ENCODE results near the gene LSP1. TPM values are rescaled to one million over a fixed set of nuclear protein-coding genes. Genes with fewer than 3 reads are reported as not detected.

The LSP1 gene
- total and polyA plus RNA-seq, 4 donors: 5.0 to 7.7 (median 5.7) TPM

DNA sequence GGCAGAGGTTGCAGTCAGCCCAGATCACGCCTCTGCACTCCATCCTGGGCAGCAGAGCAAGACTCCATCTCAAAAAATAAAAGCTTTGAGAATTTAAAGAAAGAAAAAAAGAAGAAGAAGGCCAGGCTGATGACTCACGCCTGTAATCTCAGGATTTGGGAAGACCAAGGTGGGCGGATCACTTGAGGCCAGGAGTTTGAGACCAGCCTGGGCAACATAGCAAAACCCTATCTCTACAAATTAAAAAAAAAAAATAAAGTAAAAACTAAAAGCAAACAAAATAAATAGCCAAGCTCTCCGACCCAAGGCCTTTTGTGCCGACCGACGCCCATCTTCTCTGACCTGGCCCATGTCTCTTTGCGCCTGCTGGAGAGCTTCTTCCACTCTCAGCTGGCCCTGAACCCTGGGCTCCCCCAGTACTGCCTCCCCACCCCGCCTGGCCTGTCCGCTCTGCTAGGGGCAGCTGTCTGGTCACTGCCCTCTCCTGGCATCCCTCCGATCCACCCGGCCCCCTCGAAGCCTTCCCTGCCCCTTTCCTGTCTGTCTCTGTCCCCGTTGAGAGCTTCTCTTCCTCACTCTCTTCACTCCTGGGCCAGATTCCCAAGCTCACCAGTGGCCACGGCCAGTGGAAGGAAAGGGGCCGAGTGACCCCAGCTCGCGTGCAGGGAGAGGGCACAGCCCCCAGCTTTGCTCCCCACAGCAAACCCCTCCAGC is 4.8 kb upstream of the LSP1 start:
- Histone ChIP-seq H3K4me1 (ENCODE audit: control insufficient read depth in 4 of 4, insufficient read depth in 4 of 4, low read length in 3 of 4) (peaks cover 0 to 7% (median 3%) of the 10 kb centered on the region in 4 donors), H3K9me3 (ENCODE audit: control insufficient read depth in 4 of 4, low read length in 3 of 4) (no peaks in the 10 kb centered on the region), H3K27me3 (ENCODE audit: control insufficient read depth in 4 of 4, insufficient read depth in 4 of 4, low read length in 3 of 4) (no peaks in the 10 kb centered on the region), H3K27ac (ENCODE audit: low read depth in 1 of 2, low read length in 2 of 2) (no peak overlapping the region), H3K9ac (ENCODE audit: low read depth in 1 of 2, low read length in 2 of 2) (no peak overlapping the region), H3K36me3 (ENCODE audit: control insufficient read depth in 4 of 4, insufficient read depth in 3 of 4, low read depth in 1 of 4, low read length in 3 of 4) (no peaks in the 10 kb centered on the region), H3K4me3 (ENCODE audit: low read depth in 1 of 3, low read length in 3 of 3) (no peak overlapping the region)
- no peak for TF ChIP-seq HNF4A (conservative IDR thresholded peaks at IDR 0.05)
- no peak for TF ChIP-seq EGR1 (IDR thresholded peaks at IDR 0.05; ENCODE audit: low read depth in 2 of 2)
- TF ChIP-seq SP1 (IDR thresholded peaks at IDR 0.05): no peak
- no peak for TF ChIP-seq RXRA (IDR thresholded peaks at IDR 0.05)
- TF ChIP-seq, protein P1, sequence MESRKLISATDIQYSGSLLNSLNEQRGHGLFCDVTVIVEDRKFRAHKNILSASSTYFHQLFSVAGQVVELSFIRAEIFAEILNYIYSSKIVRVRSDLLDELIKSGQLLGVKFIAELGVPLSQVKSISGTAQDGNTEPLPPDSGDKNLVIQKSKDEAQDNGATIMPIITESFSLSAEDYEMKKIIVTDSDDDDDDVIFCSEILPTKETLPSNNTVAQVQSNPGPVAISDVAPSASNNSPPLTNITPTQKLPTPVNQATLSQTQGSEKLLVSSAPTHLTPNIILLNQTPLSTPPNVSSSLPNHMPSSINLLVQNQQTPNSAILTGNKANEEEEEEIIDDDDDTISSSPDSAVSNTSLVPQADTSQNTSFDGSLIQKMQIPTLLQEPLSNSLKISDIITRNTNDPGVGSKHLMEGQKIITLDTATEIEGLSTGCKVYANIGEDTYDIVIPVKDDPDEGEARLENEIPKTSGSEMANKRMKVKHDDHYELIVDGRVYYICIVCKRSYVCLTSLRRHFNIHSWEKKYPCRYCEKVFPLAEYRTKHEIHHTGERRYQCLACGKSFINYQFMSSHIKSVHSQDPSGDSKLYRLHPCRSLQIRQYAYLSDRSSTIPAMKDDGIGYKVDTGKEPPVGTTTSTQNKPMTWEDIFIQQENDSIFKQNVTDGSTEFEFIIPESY (IDR thresholded peaks at IDR 0.05): no peak
- TF ChIP-seq, protein P2, sequence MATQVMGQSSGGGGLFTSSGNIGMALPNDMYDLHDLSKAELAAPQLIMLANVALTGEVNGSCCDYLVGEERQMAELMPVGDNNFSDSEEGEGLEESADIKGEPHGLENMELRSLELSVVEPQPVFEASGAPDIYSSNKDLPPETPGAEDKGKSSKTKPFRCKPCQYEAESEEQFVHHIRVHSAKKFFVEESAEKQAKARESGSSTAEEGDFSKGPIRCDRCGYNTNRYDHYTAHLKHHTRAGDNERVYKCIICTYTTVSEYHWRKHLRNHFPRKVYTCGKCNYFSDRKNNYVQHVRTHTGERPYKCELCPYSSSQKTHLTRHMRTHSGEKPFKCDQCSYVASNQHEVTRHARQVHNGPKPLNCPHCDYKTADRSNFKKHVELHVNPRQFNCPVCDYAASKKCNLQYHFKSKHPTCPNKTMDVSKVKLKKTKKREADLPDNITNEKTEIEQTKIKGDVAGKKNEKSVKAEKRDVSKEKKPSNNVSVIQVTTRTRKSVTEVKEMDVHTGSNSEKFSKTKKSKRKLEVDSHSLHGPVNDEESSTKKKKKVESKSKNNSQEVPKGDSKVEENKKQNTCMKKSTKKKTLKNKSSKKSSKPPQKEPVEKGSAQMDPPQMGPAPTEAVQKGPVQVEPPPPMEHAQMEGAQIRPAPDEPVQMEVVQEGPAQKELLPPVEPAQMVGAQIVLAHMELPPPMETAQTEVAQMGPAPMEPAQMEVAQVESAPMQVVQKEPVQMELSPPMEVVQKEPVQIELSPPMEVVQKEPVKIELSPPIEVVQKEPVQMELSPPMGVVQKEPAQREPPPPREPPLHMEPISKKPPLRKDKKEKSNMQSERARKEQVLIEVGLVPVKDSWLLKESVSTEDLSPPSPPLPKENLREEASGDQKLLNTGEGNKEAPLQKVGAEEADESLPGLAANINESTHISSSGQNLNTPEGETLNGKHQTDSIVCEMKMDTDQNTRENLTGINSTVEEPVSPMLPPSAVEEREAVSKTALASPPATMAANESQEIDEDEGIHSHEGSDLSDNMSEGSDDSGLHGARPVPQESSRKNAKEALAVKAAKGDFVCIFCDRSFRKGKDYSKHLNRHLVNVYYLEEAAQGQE (IDR thresholded peaks at IDR 0.05): no peak
- no peak for TF ChIP-seq HNF4G (IDR thresholded peaks at IDR 0.05)
- TF ChIP-seq TAF1 (conservative IDR thresholded peaks at IDR 0.05): no peak
- TF ChIP-seq, protein P3, sequence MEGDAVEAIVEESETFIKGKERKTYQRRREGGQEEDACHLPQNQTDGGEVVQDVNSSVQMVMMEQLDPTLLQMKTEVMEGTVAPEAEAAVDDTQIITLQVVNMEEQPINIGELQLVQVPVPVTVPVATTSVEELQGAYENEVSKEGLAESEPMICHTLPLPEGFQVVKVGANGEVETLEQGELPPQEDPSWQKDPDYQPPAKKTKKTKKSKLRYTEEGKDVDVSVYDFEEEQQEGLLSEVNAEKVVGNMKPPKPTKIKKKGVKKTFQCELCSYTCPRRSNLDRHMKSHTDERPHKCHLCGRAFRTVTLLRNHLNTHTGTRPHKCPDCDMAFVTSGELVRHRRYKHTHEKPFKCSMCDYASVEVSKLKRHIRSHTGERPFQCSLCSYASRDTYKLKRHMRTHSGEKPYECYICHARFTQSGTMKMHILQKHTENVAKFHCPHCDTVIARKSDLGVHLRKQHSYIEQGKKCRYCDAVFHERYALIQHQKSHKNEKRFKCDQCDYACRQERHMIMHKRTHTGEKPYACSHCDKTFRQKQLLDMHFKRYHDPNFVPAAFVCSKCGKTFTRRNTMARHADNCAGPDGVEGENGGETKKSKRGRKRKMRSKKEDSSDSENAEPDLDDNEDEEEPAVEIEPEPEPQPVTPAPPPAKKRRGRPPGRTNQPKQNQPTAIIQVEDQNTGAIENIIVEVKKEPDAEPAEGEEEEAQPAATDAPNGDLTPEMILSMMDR (IDR thresholded peaks at IDR 0.05; ENCODE audit: low read depth, low read length, missing input control): no peak
- TF ChIP-seq, protein P4, sequence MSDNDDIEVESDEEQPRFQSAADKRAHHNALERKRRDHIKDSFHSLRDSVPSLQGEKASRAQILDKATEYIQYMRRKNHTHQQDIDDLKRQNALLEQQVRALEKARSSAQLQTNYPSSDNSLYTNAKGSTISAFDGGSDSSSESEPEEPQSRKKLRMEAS (IDR thresholded peaks at IDR 0.05): no peak
- TF ChIP-seq RAD21 (IDR thresholded peaks at IDR 0.05): no peak
- no peak for TF ChIP-seq JUND (IDR thresholded peaks at IDR 0.05)
- TF ChIP-seq, protein P5, sequence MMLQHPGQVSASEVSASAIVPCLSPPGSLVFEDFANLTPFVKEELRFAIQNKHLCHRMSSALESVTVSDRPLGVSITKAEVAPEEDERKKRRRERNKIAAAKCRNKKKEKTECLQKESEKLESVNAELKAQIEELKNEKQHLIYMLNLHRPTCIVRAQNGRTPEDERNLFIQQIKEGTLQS (IDR thresholded peaks at IDR 0.05): no peak
- no peak for TF ChIP-seq YY1 (IDR thresholded peaks at IDR 0.05)
- no peak for DNase-seq (ENCODE audit: low spot score)
- WGBS: 83% methylated on average over 18 of the region's 18 CpGs

All from liver (tissue), 9 donors.